ENCODE measurements around the gene PATJ.
"Not testable (repeated sequence)": the region's sequence is repeated elsewhere in the genome, so short reads cannot be mapped to it uniquely, and the experiment has no call there.

PATJ gene

DNA sequence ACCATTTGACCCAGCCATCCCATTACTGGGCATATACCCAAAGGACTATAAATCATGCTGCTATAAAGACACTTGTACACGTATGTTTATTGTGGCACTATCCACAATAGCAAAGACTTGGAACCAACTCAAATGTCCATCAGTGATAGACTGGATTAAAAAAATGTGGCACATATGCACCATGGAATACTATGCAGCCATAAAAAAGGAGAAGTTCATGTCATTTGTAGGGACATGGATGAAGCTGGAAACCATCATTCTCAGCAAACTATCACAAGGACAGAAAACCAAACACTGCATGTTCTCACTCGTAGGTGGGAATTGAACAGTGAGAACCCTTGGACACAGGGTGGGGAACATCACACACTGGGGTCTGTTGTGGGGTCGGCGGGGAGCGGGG lies 206.4 kb downstream of the PATJ start:
- not testable (repeated sequence) for DNase-seq (ENCODE audit: low spot score)

DNA sequence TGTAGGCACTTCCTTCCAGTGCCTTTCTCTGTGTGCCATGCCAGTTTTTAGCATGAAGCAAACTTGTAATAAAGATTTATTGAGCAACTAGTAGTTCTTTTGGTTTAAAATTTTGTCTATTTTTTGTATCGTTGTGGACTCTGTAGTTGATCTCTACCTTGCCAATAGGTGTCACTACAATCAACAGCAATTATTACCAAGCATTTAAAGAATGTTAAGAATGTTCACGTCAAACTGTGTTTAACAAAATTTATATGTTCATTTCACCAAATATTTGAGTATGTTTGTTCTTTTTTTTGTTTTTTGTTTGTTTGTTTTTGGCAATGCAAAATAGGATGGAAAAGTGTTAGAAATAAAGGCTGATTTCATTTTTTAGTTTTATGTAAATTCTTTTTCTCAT lies 208.1 kb downstream of the PATJ start:
- no peak for DNase-seq (ENCODE audit: low spot score)

DNA sequence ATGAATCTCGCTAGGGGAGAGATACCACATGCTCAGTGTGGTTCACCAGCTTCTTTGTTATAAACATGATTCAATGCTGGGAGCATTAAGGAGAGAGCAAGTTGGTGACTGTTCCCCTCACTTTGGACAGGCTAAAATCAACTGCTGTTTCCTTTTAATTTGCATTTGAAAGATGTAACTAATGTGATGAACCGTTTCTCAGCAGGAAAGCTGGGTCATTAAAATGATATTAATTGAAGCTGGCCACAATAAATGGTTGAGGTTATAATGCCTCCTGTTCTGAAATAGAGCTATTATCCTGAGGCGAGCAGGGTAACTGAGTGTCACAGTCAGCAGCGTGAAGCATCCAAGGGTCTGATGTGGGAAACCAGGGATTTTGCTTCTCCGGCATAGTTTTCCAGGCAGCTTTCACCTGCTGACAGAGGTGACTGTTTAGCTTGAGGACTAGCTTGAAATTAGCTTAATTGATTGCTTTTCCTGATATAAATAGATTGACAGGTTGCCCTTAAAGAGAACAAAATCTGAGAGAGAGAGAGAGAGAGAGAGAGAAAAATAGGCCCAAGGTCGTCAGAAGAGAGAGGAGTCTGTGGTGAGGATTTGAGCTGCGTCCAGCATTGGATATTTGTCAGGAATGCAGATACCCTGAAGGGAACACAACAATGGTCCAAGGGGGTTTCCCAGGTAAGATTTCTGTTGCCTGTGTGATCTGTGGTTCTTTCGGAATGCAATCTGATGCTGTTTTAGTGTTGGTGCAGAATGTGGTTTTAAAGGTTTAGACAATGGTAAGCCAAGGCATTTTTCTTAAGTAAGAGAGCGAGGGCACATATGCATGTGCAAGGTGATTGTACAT lies 209.7 kb downstream of the PATJ start:
- DNase-seq (ENCODE audit: low spot score) = no peak

DNA sequence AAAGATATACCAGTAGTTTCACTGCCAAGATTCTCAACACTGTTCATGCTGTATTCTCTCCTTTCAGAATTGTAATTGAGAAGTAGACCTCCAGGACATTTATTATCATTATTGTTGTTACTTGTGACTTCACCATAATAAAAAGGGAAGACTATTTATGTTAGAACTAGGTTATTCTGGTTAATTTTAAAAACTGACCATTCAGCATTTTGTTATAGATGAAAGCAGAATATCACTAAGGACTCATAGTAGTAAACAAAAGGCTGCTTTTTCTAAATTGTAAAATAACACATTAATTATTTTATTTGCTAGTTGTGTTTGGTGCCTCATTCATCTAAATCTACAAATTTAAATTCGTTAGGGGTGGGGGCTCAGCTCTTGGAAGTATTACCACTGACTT lies 210.4 kb downstream of the PATJ start:
- no peak for DNase-seq (ENCODE audit: low spot score)

DNA sequence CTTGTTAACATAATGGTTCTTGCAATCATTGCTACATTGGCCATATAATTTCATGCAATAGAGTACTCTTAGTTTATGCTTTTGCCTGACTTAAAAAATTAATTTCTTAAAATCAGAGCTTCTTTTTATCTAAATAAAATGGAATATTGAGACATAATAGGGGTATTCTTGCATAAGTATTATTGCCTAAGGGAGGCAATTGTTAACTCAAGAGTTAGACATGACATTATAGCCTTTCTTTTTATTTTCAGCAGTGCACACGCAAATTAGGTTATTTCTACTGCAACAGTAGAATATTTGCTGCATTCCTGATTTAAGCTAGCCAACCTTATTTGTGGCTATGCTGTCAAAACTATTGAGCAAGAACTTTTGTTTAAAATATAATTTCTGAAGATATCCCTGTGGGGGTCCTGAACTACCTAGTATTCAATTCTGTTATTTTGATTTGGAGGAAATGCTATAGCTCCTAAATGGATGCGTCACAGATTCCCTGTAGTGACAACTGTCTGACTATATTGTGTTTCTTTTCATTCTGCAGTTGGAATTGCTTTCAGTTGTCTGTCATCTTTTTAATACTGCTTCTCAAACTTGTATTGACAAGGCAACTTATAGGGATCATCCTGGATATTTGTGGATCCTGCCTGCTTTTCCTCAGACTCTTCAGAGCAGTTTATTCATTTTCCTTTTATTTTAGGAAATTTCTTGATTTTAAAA lies 211.0 kb downstream of the PATJ start:
- no peak for DNase-seq (ENCODE audit: low spot score)

DNA sequence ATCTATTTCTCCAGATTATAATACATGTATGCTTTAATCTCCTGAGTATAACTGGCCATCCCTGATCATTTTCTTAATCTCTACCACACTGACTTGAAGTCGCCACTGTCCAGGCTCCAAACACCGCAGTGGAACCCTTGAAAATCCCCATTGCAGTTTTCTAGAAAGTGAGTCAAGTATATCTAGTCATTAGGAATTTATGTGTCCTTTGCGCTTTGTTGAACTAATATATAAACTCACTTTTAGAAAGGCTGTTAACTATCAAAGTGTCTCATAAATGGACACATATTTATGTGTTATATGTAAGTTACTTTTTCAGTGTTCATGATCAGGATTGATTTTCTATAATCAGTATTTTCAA lies 211.5 kb downstream of the PATJ start:
- DNase-seq (ENCODE audit: low spot score) = no peak

DNA sequence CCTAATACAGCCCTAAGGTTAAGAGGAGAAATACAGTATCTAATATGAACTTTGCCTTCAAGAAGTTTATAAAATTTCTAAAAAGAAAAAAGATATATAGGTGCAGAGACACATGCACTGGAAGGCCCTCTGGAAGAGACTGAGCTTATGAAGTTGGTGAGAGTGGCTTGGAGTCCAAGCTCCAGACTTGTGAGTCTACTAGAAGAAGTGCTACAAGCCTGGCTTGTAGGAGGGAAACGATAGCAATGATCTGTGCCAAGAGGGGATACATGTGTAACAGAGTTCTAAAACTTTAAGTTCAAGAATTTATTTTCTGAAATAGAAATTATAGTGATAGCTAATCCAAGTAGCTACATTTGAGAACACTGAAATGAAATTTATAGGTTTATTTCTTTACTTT lies 213.0 kb downstream of the PATJ start:
- DNase-seq (ENCODE audit: low spot score) = no peak

DNA sequence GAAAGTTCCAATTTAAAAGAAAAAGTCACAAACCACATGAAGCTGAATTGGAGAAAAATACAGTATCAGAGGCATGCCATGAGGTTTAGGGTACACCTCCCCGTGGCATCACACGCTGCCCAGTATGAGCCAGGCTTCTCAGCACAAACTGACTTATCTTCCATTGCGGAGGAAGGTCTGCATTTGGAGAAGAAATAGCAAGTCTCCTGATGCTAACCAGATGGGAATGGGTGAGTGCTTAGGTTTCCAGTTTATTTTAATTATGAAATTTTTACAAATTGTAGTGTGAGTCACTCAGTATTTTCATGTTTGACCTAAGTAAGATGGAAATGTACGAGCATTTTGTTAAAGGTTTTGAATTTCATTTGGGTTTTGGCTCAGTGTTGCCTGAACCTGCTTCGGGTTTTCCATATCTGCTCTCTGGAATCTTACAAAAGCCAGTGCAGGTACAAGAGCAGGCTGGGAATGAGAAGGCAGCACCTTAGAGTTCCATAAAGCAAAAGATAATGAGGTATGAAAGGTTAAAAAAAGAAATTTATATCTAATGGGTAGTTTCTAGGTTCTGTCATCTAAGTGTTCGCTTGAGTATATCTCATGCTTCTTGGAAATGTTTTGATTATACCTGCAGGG lies 213.9 kb downstream of the PATJ start:
- no peak for DNase-seq (ENCODE audit: low spot score)

DNA sequence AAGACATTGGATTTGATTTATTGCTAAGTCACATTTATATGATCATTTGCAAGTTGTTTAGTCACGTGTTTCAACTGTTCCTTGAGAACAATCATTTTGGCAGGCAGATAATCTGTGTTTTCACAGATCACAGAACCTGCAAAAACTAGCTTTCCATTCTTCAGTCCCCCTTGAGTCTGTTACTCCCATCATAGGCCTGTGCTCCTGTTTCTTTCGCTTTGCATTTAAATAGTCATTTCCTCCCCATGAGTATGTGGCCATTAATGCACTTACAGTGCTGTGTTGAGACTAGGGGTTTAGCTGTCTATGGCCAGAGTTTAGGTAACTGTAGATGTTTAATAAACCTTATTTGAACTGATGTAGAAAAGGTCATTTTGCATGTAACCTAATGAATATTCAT lies 214.5 kb downstream of the PATJ start:
- DNase-seq (ENCODE audit: low spot score) = no peak

DNA sequence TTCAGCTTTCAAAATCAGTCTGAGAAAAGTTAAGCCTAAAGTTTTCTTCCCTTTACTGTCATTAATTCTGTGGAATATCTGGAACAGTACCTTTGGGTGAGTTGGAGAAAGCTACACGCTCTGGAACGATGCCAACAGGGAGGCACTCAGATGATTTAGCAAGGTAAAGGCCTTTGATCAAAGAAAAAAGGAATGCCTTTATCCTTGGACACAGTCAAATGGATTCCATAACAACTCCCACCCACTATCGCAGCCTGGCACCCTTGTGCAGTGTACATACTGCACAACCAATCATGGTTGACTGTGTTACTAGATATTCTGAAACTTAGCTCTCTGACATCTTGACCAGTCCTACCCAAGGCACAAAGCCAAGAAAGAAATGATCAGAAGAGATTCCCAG lies 218.7 kb downstream of the PATJ start:
- DNase-seq (ENCODE audit: low spot score) = no peak

DNA sequence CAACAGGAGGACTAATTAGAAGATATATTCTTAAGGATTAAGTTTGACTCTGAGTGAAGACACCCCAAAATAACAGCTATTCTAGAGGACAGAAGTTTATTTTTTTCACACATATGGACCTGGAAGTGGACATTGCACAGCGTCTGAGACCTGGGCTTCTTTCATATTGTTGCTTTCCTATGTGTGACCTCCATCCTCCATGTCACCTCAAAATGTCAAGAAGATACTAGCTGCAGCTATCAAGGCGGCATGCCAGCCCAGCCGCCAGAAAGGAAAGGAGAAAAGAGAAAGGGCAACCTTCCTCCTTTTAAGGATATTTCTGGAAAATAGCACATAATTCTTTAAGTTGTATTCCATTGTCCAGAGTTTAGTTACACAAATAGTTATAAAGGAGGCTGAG lies 220.4 kb downstream of the PATJ start:
- no peak for DNase-seq (ENCODE audit: low spot score)

DNA sequence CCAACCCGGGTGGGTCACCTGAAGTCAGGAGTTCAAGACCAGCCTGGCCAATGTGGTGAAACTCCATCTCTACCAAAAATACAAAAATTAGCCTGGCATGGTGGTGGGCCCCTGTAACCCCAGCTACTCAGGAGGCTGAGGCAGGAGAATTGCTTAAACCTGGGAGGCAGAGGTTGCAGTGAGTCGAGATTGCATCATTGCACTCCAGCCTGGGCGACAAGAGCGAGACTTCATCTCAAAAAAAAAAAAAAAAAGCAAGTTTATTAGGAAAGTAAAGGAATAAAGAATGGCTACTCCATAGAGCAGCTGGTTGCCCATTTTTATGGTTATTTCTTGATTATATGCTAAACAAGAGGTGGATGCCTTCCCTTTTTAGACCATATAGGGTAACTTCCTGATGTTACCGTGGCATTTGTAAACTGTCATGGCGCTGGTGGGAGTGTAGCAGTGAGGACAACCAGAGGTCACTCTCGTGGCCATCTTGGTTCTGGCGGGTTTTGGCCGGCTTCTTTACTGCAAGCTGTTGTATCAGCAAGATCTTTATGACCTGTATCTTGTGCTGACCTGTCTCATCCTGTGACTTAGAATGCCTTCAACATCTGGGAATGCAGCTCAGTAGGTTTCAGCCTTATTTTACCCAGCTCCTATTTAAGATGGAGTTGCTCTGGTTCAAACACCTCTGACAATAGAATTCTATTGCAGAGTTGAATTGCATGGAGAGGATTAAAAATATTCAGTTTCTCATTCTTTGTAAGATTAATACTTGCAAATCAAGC lies 224.4 kb downstream of the PATJ start:
- DNase-seq (ENCODE audit: low spot score) = not testable (repeated sequence)

DNA sequence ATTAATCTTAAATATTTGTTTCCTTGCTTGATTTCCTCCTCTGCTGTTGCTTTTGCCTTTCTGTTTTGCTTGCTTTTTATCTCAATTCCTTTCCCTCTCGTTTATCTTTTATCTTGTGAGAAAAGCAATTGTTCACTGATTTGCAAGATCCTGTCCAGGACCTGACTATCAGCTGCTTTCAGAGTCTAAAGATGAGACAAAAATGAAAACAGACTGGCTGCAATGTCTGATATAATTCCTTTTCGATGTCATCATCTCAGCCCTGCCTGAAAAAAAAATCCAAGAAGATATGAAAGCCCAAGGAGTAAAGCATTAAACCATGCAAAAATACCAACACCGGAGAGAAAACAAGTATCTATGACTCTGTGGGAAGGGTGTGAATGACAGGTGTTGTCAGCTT lies 225.5 kb downstream of the PATJ start:
- no peak for DNase-seq (ENCODE audit: low spot score)

DNA sequence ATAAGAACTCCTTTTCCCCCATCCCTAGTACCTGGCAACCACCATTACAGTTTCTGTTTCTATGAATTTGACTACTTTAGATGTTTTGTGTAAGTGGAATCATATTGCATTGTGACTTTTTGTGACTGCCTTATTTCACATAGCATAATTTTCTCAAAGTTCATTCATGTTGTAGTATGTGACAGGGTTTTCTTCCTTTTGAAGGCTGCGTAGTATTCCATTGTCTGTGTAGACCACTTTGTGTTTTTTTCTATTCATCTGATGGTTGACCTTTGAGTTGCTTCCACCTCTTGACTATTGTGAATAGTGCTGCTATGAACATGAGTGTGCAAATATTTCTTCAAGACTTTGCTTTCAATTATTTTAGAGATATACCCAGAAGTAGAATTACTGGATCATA lies 226.6 kb downstream of the PATJ start:
- no peak for DNase-seq (ENCODE audit: low spot score)

DNA sequence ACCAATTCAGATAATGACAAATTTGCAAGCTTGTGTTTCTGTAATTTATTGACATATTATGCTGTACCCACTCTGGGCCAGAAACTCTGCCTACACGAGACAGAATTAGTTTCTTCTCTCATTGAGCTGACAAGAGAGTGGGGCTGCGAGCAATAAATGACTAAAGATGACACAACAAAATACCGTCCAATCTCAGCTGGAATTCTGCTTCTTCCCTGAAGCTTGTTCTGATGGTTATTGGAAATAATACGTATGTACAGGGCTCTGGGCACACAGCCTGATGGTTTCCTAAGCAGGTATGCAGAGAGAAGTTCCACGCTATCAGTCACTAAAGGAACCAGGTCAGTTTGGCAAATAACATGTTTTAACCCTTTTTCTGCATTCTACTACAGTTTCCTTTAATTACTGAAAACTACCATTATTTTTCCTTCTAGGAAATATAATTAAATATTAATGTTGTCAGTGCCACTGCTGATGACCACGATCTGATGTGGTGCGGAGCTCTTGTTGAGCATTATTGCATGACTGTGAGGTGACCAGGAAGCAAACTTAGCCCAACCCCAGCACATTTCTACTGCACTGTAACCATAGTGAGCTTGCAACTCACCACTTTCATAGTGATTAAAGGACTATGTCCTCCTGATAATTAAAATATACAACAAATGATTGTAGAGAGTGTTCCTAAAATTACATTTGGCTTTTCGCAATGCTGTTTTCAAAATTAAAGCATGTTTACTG lies 231.0 kb downstream of the PATJ start:
- no peak for DNase-seq (ENCODE audit: low spot score)

DNA sequence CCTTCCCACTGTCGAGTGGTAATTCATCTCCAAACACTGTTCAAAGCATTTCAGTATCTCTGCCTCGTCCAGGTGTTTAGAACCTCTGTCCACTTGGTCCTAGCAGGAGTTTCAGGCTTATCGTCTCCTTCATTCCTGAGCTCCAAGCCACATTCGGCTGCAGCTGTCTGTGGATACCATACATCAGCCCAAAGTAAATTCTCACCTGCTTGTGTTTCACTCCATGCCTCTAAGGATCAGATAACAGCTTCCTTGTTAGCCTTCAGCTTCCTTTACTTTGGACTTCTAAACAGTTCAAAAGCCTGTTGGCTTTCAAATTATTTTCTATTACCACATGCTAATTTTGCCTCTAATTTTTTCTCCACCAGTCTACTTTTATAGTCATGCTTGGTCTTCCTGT lies 233.4 kb downstream of the PATJ start:
- DNase-seq (ENCODE audit: low spot score) = no peak

DNA sequence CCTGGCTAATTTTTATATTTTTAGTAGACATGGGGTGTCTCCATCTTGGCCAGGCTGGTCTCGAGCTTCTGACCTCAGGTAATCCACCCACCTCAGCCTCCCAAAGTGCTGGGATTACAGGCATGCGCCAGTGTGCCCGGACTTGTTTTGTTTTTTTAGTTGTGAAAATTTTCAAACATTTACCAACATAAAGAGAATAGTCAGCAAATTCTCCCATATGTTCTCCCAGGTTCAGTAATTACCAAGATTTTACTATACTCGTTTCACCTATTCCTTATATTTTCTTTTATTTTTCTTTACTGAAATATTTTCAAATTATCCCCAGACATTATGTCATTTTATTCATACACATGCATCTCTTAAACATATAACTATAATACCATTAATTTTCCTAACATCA lies 234.3 kb downstream of the PATJ start:
- no peak for DNase-seq (ENCODE audit: low spot score)

DNA sequence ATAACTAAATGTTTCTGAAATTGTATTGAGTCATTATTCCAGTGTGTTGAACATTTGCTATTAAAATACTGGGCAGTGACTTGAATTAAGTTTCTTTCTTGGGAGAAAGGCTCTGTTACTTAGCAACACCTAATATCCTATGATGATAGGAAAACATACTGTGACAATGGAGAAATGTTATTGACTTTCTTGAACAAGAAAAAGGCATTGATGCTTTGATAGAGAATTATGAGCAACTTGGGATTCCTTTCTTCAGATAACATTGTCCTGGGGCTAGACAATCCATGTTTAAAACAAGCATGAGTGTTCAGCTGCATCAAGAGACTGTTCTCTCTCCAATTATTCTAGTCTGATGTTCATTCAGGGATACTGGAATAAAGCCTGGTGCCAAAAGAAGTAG lies 236.5 kb downstream of the PATJ start:
- DNase-seq (ENCODE audit: low spot score) = no peak

DNA sequence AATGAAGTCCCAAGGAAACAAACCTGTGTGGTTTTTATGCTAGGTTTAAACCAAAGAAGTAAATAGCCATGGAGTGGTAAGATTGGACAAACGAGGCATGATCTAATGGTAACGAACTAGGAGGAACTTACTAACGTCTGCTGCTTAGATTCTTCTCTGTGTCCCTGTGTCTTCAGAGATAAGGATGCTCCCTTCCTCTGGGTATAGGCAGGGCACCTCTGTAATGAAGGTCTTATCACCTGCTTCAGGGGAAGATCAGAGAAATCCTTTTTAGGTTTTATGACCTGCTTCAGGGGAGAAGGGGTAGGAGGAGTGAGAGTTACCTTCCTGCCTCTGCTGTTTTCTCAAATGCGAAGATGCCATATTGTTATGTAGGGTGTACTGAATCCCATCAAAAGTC lies 237.4 kb downstream of the PATJ start:
- no peak for DNase-seq (ENCODE audit: low spot score)

DNA sequence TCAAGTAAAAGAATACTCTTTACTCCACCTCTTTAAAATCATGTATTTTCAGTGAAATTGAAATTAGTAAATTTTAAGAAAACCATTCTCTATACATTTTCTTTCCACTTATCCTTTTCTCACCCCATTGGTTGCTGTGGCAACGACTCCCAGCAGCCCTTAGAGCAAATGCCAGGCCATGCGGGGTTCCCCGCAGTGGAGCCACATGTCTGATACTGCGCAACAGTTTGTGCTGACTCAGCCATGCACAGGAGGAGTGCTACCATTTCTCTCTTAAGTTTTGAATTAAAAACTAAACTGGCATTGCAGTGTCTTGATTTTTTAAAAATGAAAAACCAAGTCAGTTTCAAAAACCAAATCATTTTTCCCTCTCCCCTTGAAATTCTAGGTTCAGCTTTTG lies 238.3 kb downstream of the PATJ start:
- DNase-seq (ENCODE audit: low spot score) = no peak

DNA sequence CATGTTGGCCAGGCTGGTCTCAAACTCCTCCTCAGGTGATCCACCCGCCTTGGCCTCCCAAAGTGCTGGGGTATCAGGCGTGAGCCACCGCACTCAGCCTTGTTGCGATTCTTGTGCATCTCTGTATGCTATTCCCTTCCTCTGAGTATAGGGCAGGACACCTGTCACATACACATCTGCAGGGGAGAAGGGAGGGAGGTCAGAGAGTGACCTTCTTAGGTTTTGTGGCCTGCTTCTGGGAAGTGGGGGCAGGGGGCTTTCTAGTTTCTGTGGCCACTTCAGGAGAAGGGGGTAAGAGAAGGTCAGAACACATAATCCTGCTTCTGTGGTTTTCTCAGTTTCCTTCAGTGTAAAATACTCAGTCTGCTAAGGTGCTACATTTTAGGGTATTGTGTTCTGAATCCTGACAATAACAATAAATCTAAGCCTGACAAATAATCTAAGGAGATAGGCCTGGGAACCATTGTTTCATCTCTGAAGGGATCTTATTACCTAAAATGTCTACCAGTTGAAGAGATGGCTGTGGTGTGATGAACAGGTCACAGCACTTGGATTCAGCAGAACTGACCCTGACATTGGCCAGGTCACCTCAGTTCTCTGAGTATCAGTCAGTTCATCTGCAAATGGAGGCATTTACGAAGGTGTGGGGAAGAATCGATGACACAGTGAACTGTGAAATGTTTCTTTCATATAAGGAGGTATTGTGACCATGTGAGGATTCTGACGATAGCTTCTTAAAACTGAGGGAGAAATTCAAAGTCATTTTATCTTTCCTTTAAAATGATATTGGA lies 239.8 kb downstream of the PATJ start:
- no peak for DNase-seq (ENCODE audit: low spot score)

Data from D341Med (cell line).